Lung (tissue), 16 donors: ENCODE measurements around the gene SEC11A. TPM values are rescaled to one million over a fixed set of nuclear protein-coding genes. Genes with fewer than 3 reads are reported as not detected.

Source experiments
- ATAC-seq: fragments of 200-7000 bp; cut with Tn5 transposase; one replicate; pipeline ENCODE4 v1.9.1; 2020; ENCODE audit warnings: moderate number of reproducible peaks; ENCODE audit not compliant: insufficient read depth, low FRiP score
- DNase-seq, 3 donors: peaks; one replicate each; pipeline ENCODE4 v3.0.0-alpha.2; 2013 to 2017
- H3K27ac ChIP-seq, 2 donors: one replicate each; pipeline ENCODE4 v1.5.1; 2013; ENCODE audit warnings: mild to moderate bottlenecking in 2 of 2, moderate library complexity in 2 of 2, control low read depth in 1 of 2, inconsistent platforms in 1 of 2, low read depth in 1 of 2, low read length in 1 of 2
- H3K27me3 ChIP-seq, 3 donors: one replicate each; pipeline ENCODE4 v1.5.1; 2013; ENCODE audit warnings: low read length in 2 of 3; ENCODE audit not compliant: control insufficient read depth in 3 of 3, insufficient read depth in 3 of 3
- H3K36me3 ChIP-seq, 4 donors: one replicate each; pipeline ENCODE4 v1.5.1; 2013; ENCODE audit warnings: low read length in 4 of 4, mild to moderate bottlenecking in 1 of 4, moderate library complexity in 1 of 4; ENCODE audit not compliant: control insufficient read depth in 4 of 4, insufficient read depth in 4 of 4
- H3K4me1 ChIP-seq, 5 donors: one replicate each; pipeline ENCODE4 v1.5.1; 2013; ENCODE audit warnings: low read length in 5 of 5, mild to moderate bottlenecking in 2 of 5, moderate library complexity in 1 of 5; ENCODE audit not compliant: control insufficient read depth in 5 of 5, insufficient read depth in 5 of 5
- H3K4me3 ChIP-seq: one replicate; pipeline ENCODE4 v1.5.1; 2013; ENCODE audit warnings: mild to moderate bottlenecking, control low read depth, moderate library complexity
- H3K9ac ChIP-seq, 2 donors: one replicate each; pipeline ENCODE4 v1.5.1; 2013; ENCODE audit warnings: low read length in 2 of 2, control low read depth in 1 of 2; ENCODE audit not compliant: insufficient read depth in 1 of 2
- H3K9me3 ChIP-seq, 4 donors: one replicate each; pipeline ENCODE4 v1.5.1; 2013; ENCODE audit warnings: low read length in 3 of 4, mild to moderate bottlenecking in 1 of 4, moderate library complexity in 1 of 4; ENCODE audit not compliant: control insufficient read depth in 4 of 4, insufficient read depth in 3 of 4
- WGBS, 2 donors: extraction: QIAGEN DNeasy Blood & Tissue Kit; methylation state at CpG; one replicate each; pipeline ENCODE4 v1.1.7; 2013; 5-methylcytosine and 5-hydroxymethylcytosine counted together
- long read RNA-seq, 5 donors: transcript quantifications; one replicate each; lab custom pipeline, GENCODE V29; 2026
- polyA plus RNA-seq, 2 donors: library from polyadenylated mRNA; stranded (reverse); fragments of 200-250 nt; gene quantifications; one replicate each; pipeline ENCODE4 v1.2.1, GENCODE V29; 2013
- total RNA-seq, 2 donors: library from RNA; depleted of rRNA in 1 of 2; stranded (reverse); fragments of >200 nt in 1 of 2; gene quantifications; one replicate each; pipeline ENCODE4 v1.2.1, GENCODE V29; 2014 to 2021
- TF ChIP-seq, protein P1 (sequence below): IDR thresholded peaks from 2 replicates; pipeline ENCODE4 v1.5.1; 2012; ENCODE audit warnings: mild to moderate bottlenecking; ENCODE audit errors: control extremely low read depth, extremely low read depth
- donor health status: control.
- donor health status: control.
- donor health status: Bipolar disorder and iron deficiency.
- donor health status: healthy.
- donor health status: DM: yes; HTN: yes; CAD: no.

Gene SEC11A
- total RNA-seq (100 to 1,000 TPM; 119 to 139 TPM), polyA plus RNA-seq (100 to 1,000 TPM; 146 to 170 TPM)
- long read RNA-seq, donor 1, transcript SEC11A-207 (1 exons, 2,204 nt), result major isoform, 258 of 392 reads
- long read RNA-seq, donor 1, transcript SEC11A-206 (2 exons, 3,626 nt), result minor isoform, 18 of 392 reads
- long read RNA-seq, donor 1, transcript SEC11A-201 (6 exons, 1,656 nt), result minor isoform, 97 of 392 reads
- long read RNA-seq, donor 1, transcript SEC11A-202 (7 exons, 1,223 nt), result minor isoform, 5 of 392 reads
- long read RNA-seq, donor 1, partial matches to known transcripts, result 9 of 392 reads
- long read RNA-seq, donor 1, other reads (novel, unspliced or antisense), result 0 of 392 reads
- long read RNA-seq, donor 2, transcript SEC11A-201 (6 exons, 1,656 nt), result minor isoform, 42 of 144 reads
- long read RNA-seq, donor 2, transcript SEC11A-206 (2 exons, 3,626 nt), result minor isoform, 7 of 144 reads
- long read RNA-seq, donor 2, transcript SEC11A-207 (1 exons, 2,204 nt), result major isoform, 92 of 144 reads
- long read RNA-seq, donor 2, partial matches to known transcripts, result 0 of 144 reads
- long read RNA-seq, donor 2, other reads (novel, unspliced or antisense), result 0 of 144 reads
- long read RNA-seq, donor 3, transcript SEC11A-201 (6 exons, 1,656 nt), result minor isoform, 60 of 214 reads
- long read RNA-seq, donor 3, transcript SEC11A-206 (2 exons, 3,626 nt), result minor isoform, 5 of 214 reads
- long read RNA-seq, donor 3, transcript SEC11A-207 (1 exons, 2,204 nt), result major isoform, 137 of 214 reads
- long read RNA-seq, donor 3, partial matches to known transcripts, result 6 of 214 reads
- long read RNA-seq, donor 3, other reads (novel, unspliced or antisense), result 0 of 214 reads
- long read RNA-seq, donor 4, transcript SEC11A-201 (6 exons, 1,656 nt), result minor isoform, 46 of 162 reads
- long read RNA-seq, donor 4, transcript SEC11A-207 (1 exons, 2,204 nt), result major isoform, 99 of 162 reads
- long read RNA-seq, donor 4, partial matches to known transcripts, result 11 of 162 reads
- long read RNA-seq, donor 4, other reads (novel, unspliced or antisense), result 0 of 162 reads
- long read RNA-seq, donor 5, transcript SEC11A-201 (6 exons, 1,656 nt), result minor isoform, 104 of 365 reads
- long read RNA-seq, donor 5, transcript SEC11A-207 (1 exons, 2,204 nt), result major isoform, 212 of 365 reads
- long read RNA-seq, donor 5, transcript SEC11A-206 (2 exons, 3,626 nt), result minor isoform, 16 of 365 reads
- long read RNA-seq, donor 5, partial matches to known transcripts, result 27 of 365 reads
- long read RNA-seq, donor 5, other reads (novel, unspliced or antisense), result 0 of 365 reads

DNA sequence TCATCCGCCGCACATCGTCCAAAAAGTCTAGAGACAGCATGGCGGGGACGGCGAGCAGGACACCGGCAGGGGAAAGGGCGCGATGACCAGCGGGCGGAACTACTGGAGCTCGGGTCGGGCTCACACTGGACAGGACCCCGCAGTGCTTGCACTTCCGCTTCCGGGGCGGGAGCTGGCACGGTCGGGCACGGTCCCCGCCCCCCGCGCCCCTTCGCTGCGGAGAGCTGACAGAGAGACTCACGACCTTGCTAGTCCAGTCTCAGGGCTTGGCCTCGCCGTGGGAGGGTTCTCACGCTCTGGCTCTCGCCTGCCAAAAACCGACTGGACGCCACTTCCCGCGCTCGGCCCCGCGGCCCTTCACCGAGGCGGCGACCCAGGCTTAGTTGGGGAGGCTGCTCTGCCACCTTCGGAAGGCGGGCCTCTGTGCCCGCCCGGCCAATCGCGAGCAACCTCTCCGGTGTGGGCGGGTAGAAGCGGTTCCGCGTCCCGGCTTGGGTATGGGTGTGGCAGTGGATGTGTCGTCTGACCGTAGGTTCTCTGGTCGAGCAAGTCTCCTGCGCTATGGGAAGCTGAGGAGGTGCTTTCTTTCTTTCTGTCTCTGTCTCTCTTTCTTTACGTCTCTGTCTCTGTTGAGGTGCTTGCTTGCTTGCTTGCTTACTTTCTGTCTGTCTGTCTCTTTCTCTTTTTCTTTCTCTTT, at the start of gene SEC11A:
Gene SEC11A (minus strand): TSS at position 104 of the 697 bp plus-strand sequence. CDS start 64 bp downstream, at position 40.
- peaks cover 0 to 7% (median under 1%) of the 10 kb centered on the region in 4 donors for H3K36me3 ChIP-seq
- H3K4me1 ChIP-seq, result peaks cover 0 to 20% (median 8%) of the 10 kb centered on the region in 5 donors
- WGBS, 2 donors, result 0% methylated on average over 55 to 57 of the region's 57 CpGs
- peak within 1 kb of the TSS; percentile 77 to 88 for H3K27ac ChIP-seq
- ATAC-seq, result peak; percentile 97
- peak; percentile 93 to 95 (median 94) for DNase-seq
- no peaks in the 10 kb centered on the region for H3K27me3 ChIP-seq
- TF ChIP-seq, protein P1, sequence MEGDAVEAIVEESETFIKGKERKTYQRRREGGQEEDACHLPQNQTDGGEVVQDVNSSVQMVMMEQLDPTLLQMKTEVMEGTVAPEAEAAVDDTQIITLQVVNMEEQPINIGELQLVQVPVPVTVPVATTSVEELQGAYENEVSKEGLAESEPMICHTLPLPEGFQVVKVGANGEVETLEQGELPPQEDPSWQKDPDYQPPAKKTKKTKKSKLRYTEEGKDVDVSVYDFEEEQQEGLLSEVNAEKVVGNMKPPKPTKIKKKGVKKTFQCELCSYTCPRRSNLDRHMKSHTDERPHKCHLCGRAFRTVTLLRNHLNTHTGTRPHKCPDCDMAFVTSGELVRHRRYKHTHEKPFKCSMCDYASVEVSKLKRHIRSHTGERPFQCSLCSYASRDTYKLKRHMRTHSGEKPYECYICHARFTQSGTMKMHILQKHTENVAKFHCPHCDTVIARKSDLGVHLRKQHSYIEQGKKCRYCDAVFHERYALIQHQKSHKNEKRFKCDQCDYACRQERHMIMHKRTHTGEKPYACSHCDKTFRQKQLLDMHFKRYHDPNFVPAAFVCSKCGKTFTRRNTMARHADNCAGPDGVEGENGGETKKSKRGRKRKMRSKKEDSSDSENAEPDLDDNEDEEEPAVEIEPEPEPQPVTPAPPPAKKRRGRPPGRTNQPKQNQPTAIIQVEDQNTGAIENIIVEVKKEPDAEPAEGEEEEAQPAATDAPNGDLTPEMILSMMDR, result no peak
- H3K9ac ChIP-seq, result peak within 1 kb of the TSS; percentile 57 to 86
- H3K9me3 ChIP-seq, result no peaks in the 10 kb centered on the region
- H3K4me3 ChIP-seq, result peak within 1 kb of the TSS; percentile 75

DNA sequence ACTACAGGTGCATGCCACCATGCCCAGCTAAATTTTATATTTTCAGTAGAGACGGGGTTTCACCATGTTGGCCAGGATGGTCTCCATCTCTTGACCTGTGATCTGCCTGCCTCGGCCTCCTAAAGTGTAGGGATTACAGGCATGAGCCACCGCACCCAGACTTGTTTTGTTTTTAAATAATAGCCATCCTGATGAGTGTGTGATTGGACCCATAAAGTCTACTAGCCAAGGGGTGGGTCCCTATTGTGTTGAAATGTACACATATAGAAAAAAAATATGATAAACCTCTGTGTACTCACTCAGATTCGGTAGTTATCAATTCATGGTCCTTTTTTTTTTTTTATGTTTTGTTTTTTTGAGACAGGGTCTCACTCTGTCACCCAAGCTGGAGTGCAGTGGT, 49.7 kb upstream of the SEC11A start:
- ATAC-seq (no peak), DNase-seq (no peak)
- H3K27me3 ChIP-seq, result no peaks in the 10 kb centered on the region
- H3K9me3 ChIP-seq, result no peaks in the 10 kb centered on the region
- TF ChIP-seq, protein P1, result no peak
- peaks cover 4 to 22% (median 13%) of the 10 kb centered on the region in 4 donors for H3K36me3 ChIP-seq
- H3K9ac ChIP-seq, result no peak overlapping the region
- peaks cover 0 to 22% (median 7%) of the 10 kb centered on the region in 5 donors for H3K4me1 ChIP-seq
- no peak overlapping the region for H3K27ac ChIP-seq
- H3K4me3 ChIP-seq, result no peak overlapping the region
- WGBS, 2 donors, result 96% methylated on average over 4 of the region's 4 CpGs

DNA sequence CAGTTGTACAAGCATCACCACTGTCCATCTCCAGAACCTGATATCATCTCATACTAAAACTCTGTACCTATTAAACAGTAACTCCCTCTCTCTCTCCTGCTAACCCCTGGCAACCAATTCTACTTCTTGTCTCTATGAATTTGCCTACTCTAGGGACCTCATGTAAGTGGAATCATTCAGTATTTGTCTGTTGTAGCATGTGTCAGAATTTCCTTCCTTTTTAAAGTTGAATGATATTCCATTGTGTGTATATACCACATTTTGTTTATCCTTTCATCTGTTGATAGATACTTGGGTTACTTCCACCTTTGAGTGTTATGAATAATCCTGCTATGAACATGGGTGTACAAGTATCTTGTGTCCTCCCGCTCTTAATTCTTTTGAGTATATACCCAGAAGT, 49.0 kb upstream of the SEC11A start:
- H3K36me3 ChIP-seq, result peaks cover 4 to 22% (median 13%) of the 10 kb centered on the region in 4 donors
- no peak overlapping the region for H3K9ac ChIP-seq
- no peak for DNase-seq
- TF ChIP-seq, protein P1, result no peak
- 81 to 94% methylated on average over 1 of the region's 1 CpG for WGBS, 2 donors
- no peaks in the 10 kb centered on the region for H3K9me3 ChIP-seq
- H3K4me1 ChIP-seq, result peaks cover 0 to 27% (median 7%) of the 10 kb centered on the region in 5 donors
- no peak for ATAC-seq
- H3K27me3 ChIP-seq, result no peaks in the 10 kb centered on the region
- no peak overlapping the region for H3K4me3 ChIP-seq
- H3K27ac ChIP-seq, result no peak overlapping the region
